ENCODE data around the gene NSUN6. TPM values are rescaled to one million over a fixed set of nuclear protein-coding genes. Genes with fewer than 3 reads are reported as not detected.
"Not testable (repeated sequence)": the region's sequence is repeated elsewhere in the genome, so short reads cannot be mapped to it uniquely, and the experiment has no call there.

Gene NSUN6
- total and polyA plus RNA-seq, 10 of the 15 experiments (the other 5 are each of a cell fraction or from before 2014, with no cell fraction given), result 10.2 to 25.0 (median 15.6) TPM

DNA sequence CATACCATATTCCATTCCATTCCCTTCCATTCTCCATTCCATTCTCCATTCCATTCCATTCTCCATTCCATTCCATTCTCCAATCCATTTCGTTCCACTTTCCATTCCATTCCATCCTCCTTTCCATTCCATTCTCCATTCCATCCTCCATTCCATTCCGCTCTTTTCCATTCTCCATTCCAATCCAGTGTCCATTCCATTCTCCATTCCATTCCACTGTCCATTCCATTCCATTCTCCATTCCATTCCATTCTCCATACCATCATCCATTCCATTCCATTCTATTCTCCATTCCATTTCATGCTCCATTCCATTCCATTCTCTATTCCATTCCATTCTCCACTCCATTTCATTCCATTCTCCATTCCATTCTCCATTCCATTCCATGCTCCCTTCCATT lies 81.0 kb downstream of the NSUN6 start:
- H3K9me3 ChIP-seq (replicated peaks; ENCODE audit: control insufficient read depth, insufficient read depth, low read length); POLR2A ChIA-PET; intact Hi-C loops (cut with micrococcal nuclease; ENCODE audit: unreplicated experiment): not testable (repeated sequence)

DNA sequence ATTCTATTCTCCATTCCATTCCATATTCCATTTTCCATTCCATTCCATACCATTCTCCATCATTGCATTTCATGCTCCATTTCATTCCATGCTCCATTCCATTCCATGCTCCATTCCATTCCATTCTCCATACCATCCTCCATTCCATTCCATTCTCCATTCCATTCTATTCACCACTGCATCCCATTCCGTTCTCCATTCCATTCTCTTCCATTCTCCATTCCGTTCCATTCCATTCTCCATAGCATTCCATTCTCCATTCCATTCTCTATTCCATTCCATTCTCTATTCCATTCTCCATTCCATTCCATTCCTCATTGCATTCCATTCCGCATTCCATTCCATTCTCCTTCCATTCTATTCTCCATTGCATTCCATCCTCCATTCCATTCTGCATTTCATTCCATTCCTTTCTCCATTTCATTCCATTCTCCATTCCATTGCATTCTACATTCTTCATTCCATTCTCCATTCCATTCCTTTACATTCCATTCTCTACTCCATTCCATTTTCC lies 84.0 kb downstream of the NSUN6 start:
- Histone ChIP-seq H3K9ac (ENCODE audit: control insufficient read depth, insufficient read depth, low read length) (no peak overlapping the region), H3K4me3 (no peak overlapping the region), H3K36me3 (ENCODE audit: control insufficient read depth in 2 of 2, insufficient read depth in 2 of 2, low read length in 1 of 2) (no peaks in the 10 kb centered on the region), H2AFZ (ENCODE audit: control insufficient read depth, low read depth, low read length) (no peak overlapping the region), H3K27me3 (replicated peaks in 1 of 2; ENCODE audit: control insufficient read depth in 2 of 2, insufficient read depth in 2 of 2, low read length in 1 of 2) (no peaks in the 10 kb centered on the region), H4K20me1 (ENCODE audit: control insufficient read depth, insufficient read depth) (no peaks in the 10 kb centered on the region), H3K9me3 (replicated peaks; ENCODE audit: control insufficient read depth, insufficient read depth, low read length) (no peaks in the 10 kb centered on the region; the same call in 2 of the 3 replicates), H3K4me2 (ENCODE audit: control insufficient read depth, insufficient read depth) (no peak overlapping the region), H3K79me2 (ENCODE audit: control insufficient read depth, insufficient read depth, low read length) (no peaks in the 10 kb centered on the region), H3K4me1 (ENCODE audit: control insufficient read depth, insufficient read depth, low read length) (no peaks in the 10 kb centered on the region), H3K27ac (ENCODE audit: control insufficient read depth, insufficient read depth) (no peak overlapping the region)
- ChIA-PET CTCF (no interaction called here), POLR2A (no interaction called here), RAD21 (ENCODE audit: unreplicated experiment) (no interaction called here), SMC1A (ENCODE audit: uncharacterized antibody, unreplicated experiment) (no interaction called here)
- ATAC-seq (no peak), DNase-seq (ENCODE audit: low read depth, low spot score) (no peak), FAIRE-seq (no peak)
- intact Hi-C loops (cut with micrococcal nuclease; ENCODE audit: unreplicated experiment) (no loop called here), in situ Hi-C loops (cut with MboI) (no loop called here)
- TF ChIP-seq, protein P1, sequence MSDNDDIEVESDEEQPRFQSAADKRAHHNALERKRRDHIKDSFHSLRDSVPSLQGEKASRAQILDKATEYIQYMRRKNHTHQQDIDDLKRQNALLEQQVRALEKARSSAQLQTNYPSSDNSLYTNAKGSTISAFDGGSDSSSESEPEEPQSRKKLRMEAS (IDR thresholded peaks at IDR 0.05; ENCODE audit: low read depth, low read length), result no peak
- no peak for TF ChIP-seq CBX5 (IDR thresholded peaks at IDR 0.05; ENCODE audit: low read depth)
- TF ChIP-seq IKZF1 (conservative IDR thresholded peaks at IDR 0.05), result 0 out of 2 replicates have a peak, but pooled peaks have one; percentile 32
- TF ChIP-seq IKZF2 (IDR thresholded peaks at IDR 0.05), result peak; percentile 22 to 32; a peak in 3 of 4 replicates
- TF ChIP-seq SUZ12 (IDR thresholded peaks at IDR 0.05; ENCODE audit: unreplicated experiment), result no peak
- no TSS peak for BruUV-seq (replicated peaks)
- WGBS (ENCODE audit: insufficient coverage, insufficient replicate concordance, low lambda C conversion rate, missing lambda C conversion rate), result 94% methylated on average over 3 of the region's 3 CpGs

More for the DNA sequence above, 81.0 kb downstream of the NSUN6 start:
- FAIRE-seq; H4K20me1 ChIP-seq (ENCODE audit: control insufficient read depth, insufficient read depth); H3K4me3 ChIP-seq; H3K36me3 ChIP-seq (ENCODE audit: control insufficient read depth in 2 of 2, insufficient read depth in 2 of 2, low read length in 1 of 2); H3K9ac ChIP-seq (ENCODE audit: control insufficient read depth, insufficient read depth, low read length); ATAC-seq; H3K79me2 ChIP-seq (ENCODE audit: control insufficient read depth, insufficient read depth, low read length); H3K4me2 ChIP-seq (ENCODE audit: control insufficient read depth, insufficient read depth); H3K4me1 ChIP-seq (ENCODE audit: control insufficient read depth, insufficient read depth, low read length); SMC1A ChIA-PET (ENCODE audit: uncharacterized antibody, unreplicated experiment); DNase-seq (ENCODE audit: low read depth, low spot score); in situ Hi-C loops (cut with MboI); H3K27me3 ChIP-seq (replicated peaks in 1 of 2; ENCODE audit: control insufficient read depth in 2 of 2, insufficient read depth in 2 of 2, low read length in 1 of 2); H2AFZ ChIP-seq (ENCODE audit: control insufficient read depth, low read depth, low read length); BruUV-seq (replicated peaks); H3K27ac ChIP-seq (ENCODE audit: control insufficient read depth, insufficient read depth); RAD21 ChIA-PET (ENCODE audit: unreplicated experiment); CTCF ChIA-PET: not testable (repeated sequence)
- 100% methylated on average over 2 of the region's 2 CpGs for WGBS (ENCODE audit: insufficient coverage, insufficient replicate concordance, low lambda C conversion rate, missing lambda C conversion rate)

All from GM12878 (cell line).